ENCODE data around the gene KIAA1671.

Gene KIAA1671

GRCh38 chr22:25127318-25127717 lies 174.8 kb downstream of the KIAA1671 start:
- CTCF ChIA-PET, result interaction anchor here (1.2 kb wide), 1 partner anchor 75 kb away, joined by 3 read pairs; no protein-coding TSS in a partner anchor
- no peak for DNase-seq (ENCODE audit: low read depth, low spot score)
- POLR2A ChIA-PET, result no interaction called here
- H3K4me3 ChIP-seq (ENCODE audit: low read depth, low read length), result no peak overlapping the region
- no peak for TF ChIP-seq CTCF (IDR thresholded peaks at IDR 0.05; ENCODE audit: insufficient read depth, low read length, missing control alignments)

- no peak for TF ChIP-seq CTCF (IDR thresholded peaks at IDR 0.05; ENCODE audit: insufficient read depth, low read length, missing control alignments)
- ChIA-PET CTCF (interaction anchor here (1.1 kb wide), 1 partner anchor 20 kb away, joined by 3 read pairs; no protein-coding TSS in a partner anchor), POLR2A (no interaction called here)
- no peak overlapping the region for H3K4me3 ChIP-seq (ENCODE audit: low read depth, low read length)
- DNase-seq (ENCODE audit: low read depth, low spot score), result no peak
Observed at GRCh38 chr22:25130462-25130861, 177.9 kb downstream of the KIAA1671 start.

GRCh38 chr22:25131198-25131887 lies 178.8 kb downstream of the KIAA1671 start:
- ChIA-PET CTCF (no interaction called here), POLR2A (no interaction called here)
- no peak for TF ChIP-seq CTCF (IDR thresholded peaks at IDR 0.05; ENCODE audit: insufficient read depth, low read length, missing control alignments)

GRCh38 chr22:25134028-25134427 lies 181.5 kb downstream of the KIAA1671 start:
- POLR2A ChIA-PET, result no interaction called here
- CTCF ChIA-PET, result no interaction called here
- no peak for TF ChIP-seq CTCF (IDR thresholded peaks at IDR 0.05; ENCODE audit: insufficient read depth, low read length, missing control alignments)
- DNase-seq (ENCODE audit: low read depth, low spot score), result no peak
- H3K4me3 ChIP-seq (ENCODE audit: low read depth, low read length), result no peak overlapping the region

More at GRCh38 chr22:25131198-25131887, 178.8 kb downstream of the KIAA1671 start:
- no peak for DNase-seq (ENCODE audit: low read depth, low spot score)
- H3K4me3 ChIP-seq (ENCODE audit: low read depth, low read length), result no peak overlapping the region

- no peak for TF ChIP-seq CTCF (IDR thresholded peaks at IDR 0.05; ENCODE audit: insufficient read depth, low read length, missing control alignments)
- ChIA-PET POLR2A (no interaction called here), CTCF (no interaction called here)
Observed at GRCh38 chr22:25134451-25134850, 181.9 kb downstream of the KIAA1671 start.

GRCh38 chr22:25136953-25137576 lies 184.5 kb downstream of the KIAA1671 start:
- no peak for TF ChIP-seq CTCF (IDR thresholded peaks at IDR 0.05; ENCODE audit: insufficient read depth, low read length, missing control alignments)

More at GRCh38 chr22:25134451-25134850, 181.9 kb downstream of the KIAA1671 start:
- H3K4me3 ChIP-seq (ENCODE audit: low read depth, low read length), result no peak overlapping the region
- DNase-seq (ENCODE audit: low read depth, low spot score), result no peak

More at GRCh38 chr22:25136953-25137576, 184.5 kb downstream of the KIAA1671 start:
- CTCF ChIA-PET, result no interaction called here
- no peak for DNase-seq (ENCODE audit: low read depth, low spot score)
- no peak overlapping the region for H3K4me3 ChIP-seq (ENCODE audit: low read depth, low read length)
- POLR2A ChIA-PET, result no interaction called here
